DND-41 (cell line): Measurements from ENCODE around the gene MMP24.

Source experiments
- ATAC-seq: fragments of 200-7000 bp; cut with Tn5 transposase; 3 replicates; pipeline ENCODE4 v1.9.1; 2021; ENCODE audit warnings: low read depth; ENCODE audit not compliant: insufficient read depth
- DNase-seq: peaks from one replicate; pipeline ENCODE4 v3.0.0-alpha.2; 2020
- H2AFZ ChIP-seq: 2 replicates; pipeline ENCODE4 v1.6.0; 2012; ENCODE audit warnings: low read depth, low read length
- H3K27ac ChIP-seq: 2 replicates; pipeline ENCODE4 v1.5.1; 2012; ENCODE audit warnings: low read length, inconsistent platforms
- H3K27me3 ChIP-seq: fragments of 200-600 bp; sonication (generic); 2 replicates; pipeline ENCODE4 v1.6.0; 2012; ENCODE audit warnings: low read length, mild to moderate bottlenecking, inconsistent platforms; ENCODE audit not compliant: insufficient read depth, poor library complexity
- H3K36me3 ChIP-seq: 2 replicates; pipeline ENCODE4 v1.5.1; 2012; ENCODE audit warnings: low read length, inconsistent platforms; ENCODE audit not compliant: insufficient read depth
- H3K4me1 ChIP-seq: 2 replicates; pipeline ENCODE4 v1.5.1; 2012; ENCODE audit warnings: mild to moderate bottlenecking, low read length; ENCODE audit not compliant: insufficient read depth
- H3K4me2 ChIP-seq: 2 replicates; pipeline ENCODE4 v1.6.0; 2012; ENCODE audit warnings: mild to moderate bottlenecking, moderate library complexity, low read length, inconsistent platforms; ENCODE audit not compliant: insufficient read depth
- H3K4me3 ChIP-seq, 2 experiments: fragments of 200-600 bp in 1 of 2; shearing (Covaris generic) in 1 of 2; 2 replicates each; pipeline ENCODE4 v1.5.1; 2012 to 2016; ENCODE audit warnings: inconsistent platforms in 2 of 2, low read length in 2 of 2, mild to moderate bottlenecking in 2 of 2, low read depth in 1 of 2, moderate library complexity in 1 of 2
- H3K79me2 ChIP-seq: 2 replicates; pipeline ENCODE4 v1.6.0; 2012; ENCODE audit warnings: low read length, inconsistent platforms; ENCODE audit not compliant: insufficient read depth
- H3K9ac ChIP-seq: 2 replicates; pipeline ENCODE4 v1.6.0; 2012; ENCODE audit warnings: low read depth, mild to moderate bottlenecking, inconsistent platforms, low read length, moderate library complexity
- H3K9me3 ChIP-seq: 2 replicates; pipeline ENCODE4 v1.5.1; 2012; ENCODE audit warnings: low read length, moderate library complexity, mild to moderate bottlenecking, inconsistent platforms; ENCODE audit not compliant: insufficient read depth, severe bottlenecking
- H4K20me1 ChIP-seq: 2 replicates; pipeline ENCODE4 v1.6.0; 2012; ENCODE audit warnings: low read length; ENCODE audit not compliant: insufficient read depth
- EZH2 ChIP-seq: IDR thresholded peaks from 3 replicates; pipeline ENCODE4 v1.6.1; 2012; ENCODE audit warnings: borderline replicate concordance, low read depth, mild to moderate bottlenecking, moderate library complexity, low read length, inconsistent platforms; ENCODE audit not compliant: severe bottlenecking
- TF ChIP-seq, protein P1 (sequence below): IDR thresholded peaks from 2 replicates; pipeline ENCODE4 v1.5.1; 2012; ENCODE audit warnings: borderline replicate concordance, low read length, moderate library complexity, mild to moderate bottlenecking; ENCODE audit not compliant: poor library complexity, severe bottlenecking; ENCODE audit errors: extremely low read depth

The MMP24 gene

DNA sequence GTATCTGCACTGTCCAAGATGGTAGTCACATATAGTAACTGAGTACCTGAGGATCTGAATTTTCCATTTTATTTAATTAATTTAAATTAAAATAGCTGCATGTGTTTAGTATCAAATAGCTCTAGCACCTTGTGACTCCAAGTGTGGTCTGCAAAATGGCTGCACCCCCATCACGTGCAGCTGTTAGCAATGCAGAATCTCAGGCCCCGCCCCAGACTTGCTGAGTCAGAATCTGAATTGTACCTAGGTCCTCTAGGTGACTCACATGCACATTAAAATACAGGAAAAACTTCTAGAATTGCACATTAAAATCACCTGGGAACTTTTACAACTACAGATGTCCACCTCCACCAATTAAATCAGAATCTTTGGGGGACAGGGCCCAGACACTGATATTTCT is 84.9 kb downstream of the MMP24 start:
- Histone ChIP-seq H3K27ac (no peak overlapping the region), H3K4me2 (no peak overlapping the region), H2AFZ (no peak overlapping the region), H3K4me3 (no peak overlapping the region), H3K79me2 (no peaks in the 10 kb centered on the region), H3K9me3 (no peaks in the 10 kb centered on the region), H4K20me1 (no peaks in the 10 kb centered on the region), H3K9ac (no peak overlapping the region), H3K36me3 (peaks cover 21% of the 10 kb centered on the region; the same call in 1 of the 2 replicates), H3K4me1 (no peaks in the 10 kb centered on the region), H3K27me3 (no peaks in the 10 kb centered on the region)
- TF ChIP-seq, protein P1, sequence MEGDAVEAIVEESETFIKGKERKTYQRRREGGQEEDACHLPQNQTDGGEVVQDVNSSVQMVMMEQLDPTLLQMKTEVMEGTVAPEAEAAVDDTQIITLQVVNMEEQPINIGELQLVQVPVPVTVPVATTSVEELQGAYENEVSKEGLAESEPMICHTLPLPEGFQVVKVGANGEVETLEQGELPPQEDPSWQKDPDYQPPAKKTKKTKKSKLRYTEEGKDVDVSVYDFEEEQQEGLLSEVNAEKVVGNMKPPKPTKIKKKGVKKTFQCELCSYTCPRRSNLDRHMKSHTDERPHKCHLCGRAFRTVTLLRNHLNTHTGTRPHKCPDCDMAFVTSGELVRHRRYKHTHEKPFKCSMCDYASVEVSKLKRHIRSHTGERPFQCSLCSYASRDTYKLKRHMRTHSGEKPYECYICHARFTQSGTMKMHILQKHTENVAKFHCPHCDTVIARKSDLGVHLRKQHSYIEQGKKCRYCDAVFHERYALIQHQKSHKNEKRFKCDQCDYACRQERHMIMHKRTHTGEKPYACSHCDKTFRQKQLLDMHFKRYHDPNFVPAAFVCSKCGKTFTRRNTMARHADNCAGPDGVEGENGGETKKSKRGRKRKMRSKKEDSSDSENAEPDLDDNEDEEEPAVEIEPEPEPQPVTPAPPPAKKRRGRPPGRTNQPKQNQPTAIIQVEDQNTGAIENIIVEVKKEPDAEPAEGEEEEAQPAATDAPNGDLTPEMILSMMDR: no peak
- TF ChIP-seq EZH2: no peak
- DNase-seq (no peak), ATAC-seq (no peak)

GRCh38 chr20:35311822-35312221 is 85.3 kb downstream of the MMP24 start:
- Histone ChIP-seq H3K79me2 (no peaks in the 10 kb centered on the region), H3K27ac (no peak overlapping the region), H3K4me1 (no peaks in the 10 kb centered on the region), H3K4me3 (no peak overlapping the region), H4K20me1 (no peaks in the 10 kb centered on the region), H2AFZ (no peak overlapping the region), H3K9ac (no peak overlapping the region), H3K4me2 (no peak overlapping the region), H3K27me3 (no peaks in the 10 kb centered on the region), H3K9me3 (no peaks in the 10 kb centered on the region), H3K36me3 (peaks cover 17% of the 10 kb centered on the region; the same call in 1 of the 2 replicates)
- no peak for DNase-seq
- no peak for ATAC-seq
- no peak for TF ChIP-seq EZH2
- TF ChIP-seq, protein P1: no peak

- Histone ChIP-seq H3K27ac (no peak overlapping the region; the same call in 1 of the 2 replicates), H3K36me3 (peaks cover 17% of the 10 kb centered on the region; the same call in 1 of the 2 replicates), H4K20me1 (no peaks in the 10 kb centered on the region), H3K9ac (no peak overlapping the region), H3K4me1 (no peaks in the 10 kb centered on the region), H3K9me3 (no peaks in the 10 kb centered on the region), H3K27me3 (no peaks in the 10 kb centered on the region), H2AFZ (no peak overlapping the region), H3K4me2 (no peak overlapping the region), H3K4me3 (no peak overlapping the region), H3K79me2 (no peaks in the 10 kb centered on the region)
- DNase-seq: no peak
- no peak; the same call in 2 of the 3 replicates for ATAC-seq
- TF ChIP-seq, protein P1: no peak
- no peak for TF ChIP-seq EZH2
Measured at GRCh38 chr20:35312318-35312717, 85.8 kb downstream of the MMP24 start.
